ENCODE data around the gene ADGRB3.
A peak's percentile ranks its signal among the peaks of the same experiment; 100 is the strongest.
"Not testable (repeated sequence)": the region's sequence is repeated elsewhere in the genome, so short reads cannot be mapped to it uniquely, and the experiment has no call there.

Gene ADGRB3

GRCh38 chr6:69379518-69379917 lies 744.4 kb downstream of the ADGRB3 start:
- DNase-seq: peak; percentile 30

GRCh38 chr6:69383627-69384026 lies 748.5 kb downstream of the ADGRB3 start:
- no peak for DNase-seq

- DNase-seq: no peak
Measured at GRCh38 chr6:69386426-69386825, 751.3 kb downstream of the ADGRB3 start.

- no peak for DNase-seq
Measured at GRCh38 chr6:69390125-69390524, 755.0 kb downstream of the ADGRB3 start.

- DNase-seq: no peak
Measured at GRCh38 chr6:69391106-69391505, 756.0 kb downstream of the ADGRB3 start.

GRCh38 chr6:69392745-69393144 lies 757.7 kb downstream of the ADGRB3 start:
- no peak for DNase-seq

GRCh38 chr6:69398311-69398710 lies 763.2 kb downstream of the ADGRB3 start:
- no peak for DNase-seq

GRCh38 chr6:69398729-69399128 lies 763.6 kb downstream of the ADGRB3 start:
- no peak for DNase-seq

GRCh38 chr6:69408886-69409285 lies 773.8 kb downstream of the ADGRB3 start:
- no peak for DNase-seq

- DNase-seq: peak; percentile 51
Measured at GRCh38 chr6:69416776-69417175, 781.7 kb downstream of the ADGRB3 start.

- DNase-seq: no peak
Measured at GRCh38 chr6:69421269-69421668, 786.2 kb downstream of the ADGRB3 start.

- no peak for DNase-seq
Measured at GRCh38 chr6:69422020-69422419, 786.9 kb downstream of the ADGRB3 start.

- peak; percentile 75 for DNase-seq
Measured at GRCh38 chr6:69422475-69422874, 787.4 kb downstream of the ADGRB3 start.

- DNase-seq: no peak
Measured at GRCh38 chr6:69423785-69424184, 788.7 kb downstream of the ADGRB3 start.

- no peak for DNase-seq
Measured at GRCh38 chr6:69424581-69424980, 789.5 kb downstream of the ADGRB3 start.

GRCh38 chr6:69427882-69428281 lies 792.8 kb downstream of the ADGRB3 start:
- no peak for DNase-seq

- not testable (repeated sequence) for DNase-seq
Measured at GRCh38 chr6:69432168-69432567, 797.1 kb downstream of the ADGRB3 start.

GRCh38 chr6:69433116-69433515 lies 798.0 kb downstream of the ADGRB3 start:
- not testable (repeated sequence) for DNase-seq

GRCh38 chr6:69438113-69438512 lies 803.0 kb downstream of the ADGRB3 start:
- no peak for DNase-seq
